Ecto neural progenitor cell (in vitro differentiated cells): Measurements from ENCODE around the gene LENG1.
A peak's percentile ranks its signal among the peaks of the same experiment; 100 is the strongest.
"Not testable (repeated sequence)": the region's sequence is repeated elsewhere in the genome, so short reads cannot be mapped to it uniquely, and the experiment has no call there.

Experiments
- DNase-seq: peaks from one replicate; pipeline ENCODE4 v3.0.0-alpha.2; 2018; ENCODE audit warnings: low spot score

LENG1 gene

GRCh38 chr19:54159352-54160181 lies at the start of gene LENG1:
TSS of gene LENG1 (minus strand) at chr19:54159721. CDS start at chr19:54159695, 26 bp downstream.
- peak; percentile 98 for DNase-seq

GRCh38 chr19:54208784-54209057 lies 49.2 kb upstream of the LENG1 start:
- DNase-seq: no peak

- DNase-seq: no peak
These were observed 48.7 kb upstream of the LENG1 start for GRCh38 chr19:54207983-54208783.

- DNase-seq: no peak
These were observed 48.1 kb upstream of the LENG1 start for GRCh38 chr19:54207676-54207982.

- not testable (repeated sequence) for DNase-seq
These were observed 47.7 kb upstream of the LENG1 start for GRCh38 chr19:54207193-54207592.

GRCh38 chr19:54206831-54207177 lies 47.3 kb upstream of the LENG1 start:
- DNase-seq: no peak

- DNase-seq: no peak
These were observed 46.7 kb upstream of the LENG1 start for GRCh38 chr19:54206030-54206830.

- DNase-seq: no peak
These were observed 45.4 kb upstream of the LENG1 start for GRCh38 chr19:54204767-54205468.

GRCh38 chr19:54203151-54203611 lies 43.7 kb upstream of the LENG1 start:
- DNase-seq: no peak

- DNase-seq: no peak
These were observed 42.5 kb upstream of the LENG1 start for GRCh38 chr19:54201980-54202379.

GRCh38 chr19:54201172-54201701 lies 41.7 kb upstream of the LENG1 start:
- DNase-seq: no peak

GRCh38 chr19:54199401-54199800 lies 39.9 kb upstream of the LENG1 start:
- DNase-seq: no peak

GRCh38 chr19:54197121-54197520 lies 37.6 kb upstream of the LENG1 start:
- no peak for DNase-seq

GRCh38 chr19:54196536-54196935 lies 37.0 kb upstream of the LENG1 start:
- DNase-seq: no peak

GRCh38 chr19:54194463-54194862 lies 34.9 kb upstream of the LENG1 start:
- DNase-seq: not testable (repeated sequence)

GRCh38 chr19:54193011-54193410 lies 33.5 kb upstream of the LENG1 start:
- no peak for DNase-seq

- DNase-seq: no peak
These were observed 32.4 kb upstream of the LENG1 start for GRCh38 chr19:54191811-54192453.

- peak; percentile 96 for DNase-seq
These were observed 31.7 kb upstream of the LENG1 start, which contains the start of gene TSEN34 for GRCh38 chr19:54191011-54191810. TSS of gene TSEN34 (plus strand) at chr19:54191308. CDS start at chr19:54191365, 57 bp downstream.

GRCh38 chr19:54190503-54191010 lies 31.0 kb upstream of the LENG1 start:
- DNase-seq: peak; percentile 99
